Activated CD4-positive, CD25-positive, alpha-beta regulatory T cell treated with anti-CD3 and anti-CD28 coated beads, Interleukin-2, amount 50 U/mL, for 72 hours (primary cell): ENCODE measurements around the gene TTC27.
A peak's percentile ranks its signal among the peaks of the same experiment; 100 is the strongest.
"Not testable (repeated sequence)": the region's sequence is repeated elsewhere in the genome, so short reads cannot be mapped to it uniquely, and the experiment has no call there.

Source experiments
- DNase-seq: peaks from one replicate; pipeline ENCODE4 v3.0.0; 2021

TTC27 gene

GRCh38 chr2:32627814-32628579 lies at the start of gene TTC27:
Gene TTC27, plus strand, starts transcription at chr2:32628050. Its CDS starts 243 bp downstream, at chr2:32628293.
- peak; percentile 93 for DNase-seq

- no peak for DNase-seq
These were observed 36.0 kb upstream of the TTC27 start for GRCh38 chr2:32591669-32592463.

- DNase-seq = no peak
These were observed 33.3 kb upstream of the TTC27 start for GRCh38 chr2:32594573-32594972.

- DNase-seq = no peak
These were observed 16.5 kb upstream of the TTC27 start for GRCh38 chr2:32611366-32611765.

- no peak for DNase-seq
These were observed 16.1 kb upstream of the TTC27 start for GRCh38 chr2:32611771-32612170.

GRCh38 chr2:32614084-32614483 lies 13.8 kb upstream of the TTC27 start:
- DNase-seq = no peak

- no peak for DNase-seq
These were observed 10.2 kb upstream of the TTC27 start for GRCh38 chr2:32617599-32618189.

GRCh38 chr2:32622570-32623310 lies 5.1 kb upstream of the TTC27 start:
- DNase-seq = no peak

GRCh38 chr2:32623311-32623706 lies 4.5 kb upstream of the TTC27 start:
- no peak for DNase-seq

GRCh38 chr2:32624812-32625211 lies 3.0 kb upstream of the TTC27 start:
- no peak for DNase-seq

- DNase-seq = no peak
These were observed 1.1 kb upstream of the TTC27 start for GRCh38 chr2:32626639-32627221.

GRCh38 chr2:32627441-32627813 lies 423 bp upstream of the TTC27 start:
- peak; percentile 37 for DNase-seq

- DNase-seq = no peak
These were observed 4.2 kb downstream of the TTC27 start for GRCh38 chr2:32632089-32632488.

- DNase-seq = no peak
These were observed 5.2 kb downstream of the TTC27 start for GRCh38 chr2:32633040-32633439.

- not testable (repeated sequence) for DNase-seq
These were observed 10.7 kb downstream of the TTC27 start for GRCh38 chr2:32638548-32638947.

- DNase-seq = no peak
These were observed 13.3 kb downstream of the TTC27 start for GRCh38 chr2:32641180-32641579.

GRCh38 chr2:32647180-32647651 lies 19.4 kb downstream of the TTC27 start:
- DNase-seq = no peak

- DNase-seq = no peak
These were observed 24.8 kb downstream of the TTC27 start for GRCh38 chr2:32652555-32653209.

- DNase-seq = no peak
These were observed 28.2 kb downstream of the TTC27 start for GRCh38 chr2:32656069-32656468.

GRCh38 chr2:32663864-32664263 lies 36.0 kb downstream of the TTC27 start:
- no peak for DNase-seq

- no peak for DNase-seq
These were observed 38.9 kb downstream of the TTC27 start for GRCh38 chr2:32666704-32667103.

GRCh38 chr2:32668254-32668653 lies 40.4 kb downstream of the TTC27 start:
- DNase-seq = no peak
